ENCODE measurements around the gene PDE6C. TPM values are rescaled to one million over a fixed set of nuclear protein-coding genes. Genes with fewer than 3 reads are reported as not detected.

PDE6C gene
- total RNA-seq, 5 donors from 2014 or later (not counting 1 experiment from before 2014, with no cell fraction given) = not detected

DNA sequence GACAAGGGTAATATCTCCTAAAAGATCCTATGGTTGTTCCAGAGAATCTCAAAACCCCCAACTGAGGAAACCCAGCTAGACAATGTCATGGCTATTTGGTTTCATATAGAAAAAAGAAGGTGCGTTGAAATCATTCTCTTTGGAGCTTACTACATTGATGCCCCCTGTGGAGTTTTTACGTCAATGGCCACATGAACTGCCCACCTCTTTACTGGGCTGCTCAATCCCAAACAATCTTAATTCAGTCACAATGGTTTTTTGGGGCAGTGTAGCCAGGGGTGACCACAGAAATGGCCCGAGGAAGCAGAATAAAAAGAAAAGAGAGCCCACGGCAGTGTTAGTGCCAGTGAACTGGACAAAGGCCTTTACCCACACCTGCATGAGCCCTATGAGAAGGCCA, 19.1 kb upstream of the PDE6C start:
- peaks cover 6 to 24% of the 10 kb centered on the region in 2 donors for H3K27me3 Mint-ChIP-seq
- DNase-seq (no peak), ATAC-seq (replicated peaks in 1 of 4) (no peak)
- H3K4me3 Mint-ChIP-seq = no peak overlapping the region
- H3K4me1 Mint-ChIP-seq = no peaks in the 10 kb centered on the region
- no peaks in the 10 kb centered on the region for H3K9me3 Mint-ChIP-seq
- ChIA-PET POLR2A (no interaction called here), CTCF (no interaction called here)
- H3K4me3 ChIP-seq (ENCODE audit: control insufficient read depth in 1 of 2, extremely low read depth in 1 of 2, low read length in 1 of 2) = no peak overlapping the region
- no peak overlapping the region for H3K27ac Mint-ChIP-seq
- H3K9me3 ChIP-seq = no peaks in the 10 kb centered on the region
- no peaks in the 10 kb centered on the region for H3K36me3 ChIP-seq (ENCODE audit: control insufficient read depth in 2 of 2, extremely low read depth in 1 of 2, insufficient read depth in 1 of 2, low read length in 1 of 2)
- no peaks in the 10 kb centered on the region for H3K36me3 Mint-ChIP-seq
- peaks cover 0 to 14% of the 10 kb centered on the region in 2 experiments for H3K27me3 ChIP-seq (replicated peaks in 1 of 2; ENCODE audit: control insufficient read depth in 2 of 2, extremely low read depth in 1 of 2, insufficient read depth in 2 of 2, low read length in 1 of 2)
- no peaks in the 10 kb centered on the region for H3K4me1 ChIP-seq (ENCODE audit: control insufficient read depth in 1 of 2, extremely low read depth in 1 of 2, insufficient read depth in 2 of 2, low read length in 2 of 2)
- WGBS (ENCODE audit: insufficient coverage) = 67% methylated on average over 2 of the region's 4 CpGs
- no peak overlapping the region for H3K27ac ChIP-seq (ENCODE audit: low read length)

DNA sequence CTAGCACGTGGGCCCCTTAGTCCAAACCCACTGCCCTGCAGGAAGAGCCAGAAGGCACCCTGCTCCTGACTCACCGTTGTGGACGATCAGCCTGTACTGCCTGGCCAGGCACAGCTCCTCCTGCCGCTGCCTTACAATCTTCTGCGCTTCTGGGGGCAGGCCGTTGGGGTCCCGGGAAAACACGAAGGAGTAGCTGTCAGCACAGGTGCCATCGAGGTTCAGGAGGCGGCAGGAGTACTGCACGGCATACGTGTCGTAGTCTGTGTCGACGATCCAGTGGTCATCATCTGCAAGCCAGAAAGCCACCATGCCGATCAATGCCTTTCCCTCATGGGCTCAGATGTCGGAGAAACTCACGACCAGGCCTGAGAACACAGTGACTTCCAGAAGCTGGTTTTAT, 18.6 kb upstream of the PDE6C start:
- no peak for ATAC-seq (replicated peaks in 1 of 4)
- no peaks in the 10 kb centered on the region for H3K36me3 ChIP-seq (ENCODE audit: control insufficient read depth in 2 of 2, extremely low read depth in 1 of 2, insufficient read depth in 1 of 2, low read length in 1 of 2)
- DNase-seq = no peak
- Mint-ChIP-seq H3K36me3 (no peaks in the 10 kb centered on the region), H3K27ac (no peak overlapping the region), H3K9me3 (no peaks in the 10 kb centered on the region), H3K27me3 (peaks cover 3 to 21% of the 10 kb centered on the region in 2 donors), H3K4me1 (no peaks in the 10 kb centered on the region), H3K4me3 (no peak overlapping the region)
- 87% methylated on average over 17 of the region's 18 CpGs for WGBS (ENCODE audit: insufficient coverage)
- POLR2A ChIA-PET = no interaction called here
- H3K27me3 ChIP-seq (replicated peaks in 1 of 2; ENCODE audit: control insufficient read depth in 2 of 2, extremely low read depth in 1 of 2, insufficient read depth in 2 of 2, low read length in 1 of 2) = peaks cover 0 to 10% of the 10 kb centered on the region in 2 experiments
- no peaks in the 10 kb centered on the region for H3K4me1 ChIP-seq (ENCODE audit: control insufficient read depth in 1 of 2, extremely low read depth in 1 of 2, insufficient read depth in 2 of 2, low read length in 2 of 2)
- H3K27ac ChIP-seq (ENCODE audit: low read length) = no peak overlapping the region
- no peak overlapping the region for H3K4me3 ChIP-seq (ENCODE audit: control insufficient read depth in 1 of 2, extremely low read depth in 1 of 2, low read length in 1 of 2)
- H3K9me3 ChIP-seq = no peaks in the 10 kb centered on the region
- CTCF ChIA-PET = no interaction called here

GRCh38 chr10:93594518-93594917, 17.8 kb upstream of the PDE6C start:
- H3K27me3 Mint-ChIP-seq = peaks cover 4 to 18% of the 10 kb centered on the region in 2 donors
- no peaks in the 10 kb centered on the region for H3K4me1 Mint-ChIP-seq
- CTCF ChIA-PET = no interaction called here

DNA sequence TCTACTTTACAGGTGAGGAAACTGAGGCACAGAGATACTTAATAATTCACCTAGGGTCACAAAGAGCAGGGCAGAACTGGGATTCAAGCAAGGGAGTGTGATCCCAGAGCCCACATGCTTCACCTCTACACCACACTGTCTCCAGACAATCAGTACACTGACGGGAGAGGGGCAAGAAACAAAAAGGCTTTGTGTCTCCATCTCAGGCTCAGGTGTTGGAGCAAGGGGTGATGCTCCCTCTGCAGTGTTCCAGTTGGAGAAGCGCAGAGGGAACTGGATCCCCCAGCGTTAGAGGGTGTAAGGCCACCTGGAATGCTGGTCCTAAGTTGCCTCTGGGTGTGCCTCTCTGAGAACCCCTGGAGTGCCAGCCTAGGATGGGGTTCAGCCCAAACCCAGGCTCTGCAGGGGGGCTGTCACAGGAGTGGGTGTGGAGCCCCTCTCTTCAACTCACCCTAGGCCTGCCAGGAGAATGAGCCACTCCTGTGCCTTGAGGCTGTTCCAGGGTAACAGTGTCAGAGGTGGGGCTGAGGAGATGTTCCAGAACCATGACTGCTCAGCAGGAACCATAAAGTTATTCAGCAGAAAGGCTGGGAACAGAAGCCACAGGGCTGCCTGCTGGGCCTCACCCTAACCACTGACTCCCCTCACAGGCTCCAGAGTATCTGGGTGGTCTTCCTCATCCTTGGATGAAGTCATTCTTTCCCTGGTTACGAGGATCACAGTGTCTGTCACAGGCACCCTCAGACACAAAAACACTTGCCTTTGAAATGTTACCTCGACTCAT, 16.8 kb upstream of the PDE6C start:
- no peak overlapping the region for H3K4me3 ChIP-seq (ENCODE audit: control insufficient read depth in 1 of 2, extremely low read depth in 1 of 2, low read length in 1 of 2)
- ATAC-seq (replicated peaks in 1 of 4) (no peak), DNase-seq (no peak)
- H3K4me1 ChIP-seq (ENCODE audit: control insufficient read depth in 1 of 2, extremely low read depth in 1 of 2, insufficient read depth in 2 of 2, low read length in 2 of 2) = no peaks in the 10 kb centered on the region
- H3K4me1 Mint-ChIP-seq = no peaks in the 10 kb centered on the region
- no peak overlapping the region for H3K27ac ChIP-seq (ENCODE audit: low read length)
- H3K9me3 ChIP-seq = no peaks in the 10 kb centered on the region
- no peak overlapping the region for H3K27ac Mint-ChIP-seq
- ChIA-PET POLR2A (no interaction called here), CTCF (no interaction called here)
- no peaks in the 10 kb centered on the region for H3K36me3 Mint-ChIP-seq
- peaks cover 14 to 17% of the 10 kb centered on the region in 2 donors for H3K27me3 Mint-ChIP-seq
- H3K36me3 ChIP-seq (ENCODE audit: control insufficient read depth in 2 of 2, extremely low read depth in 1 of 2, insufficient read depth in 1 of 2, low read length in 1 of 2) = no peaks in the 10 kb centered on the region
- H3K4me3 Mint-ChIP-seq = no peak overlapping the region
- no peaks in the 10 kb centered on the region for H3K9me3 Mint-ChIP-seq
- peaks cover 0 to 17% of the 10 kb centered on the region in 2 experiments for H3K27me3 ChIP-seq (replicated peaks in 1 of 2; ENCODE audit: control insufficient read depth in 2 of 2, extremely low read depth in 1 of 2, insufficient read depth in 2 of 2, low read length in 1 of 2)
- WGBS (ENCODE audit: insufficient coverage) = 68% methylated on average over 2 of the region's 5 CpGs

More at GRCh38 chr10:93594518-93594917, 17.8 kb upstream of the PDE6C start:
- Mint-ChIP-seq H3K27ac (no peak overlapping the region), H3K36me3 (no peaks in the 10 kb centered on the region), H3K4me3 (no peak overlapping the region), H3K9me3 (no peaks in the 10 kb centered on the region)
- Histone ChIP-seq H3K27me3 (replicated peaks in 1 of 2; ENCODE audit: control insufficient read depth in 2 of 2, extremely low read depth in 1 of 2, insufficient read depth in 2 of 2, low read length in 1 of 2) (peaks cover 0 to 9% of the 10 kb centered on the region in 2 experiments), H3K9me3 (no peaks in the 10 kb centered on the region), H3K4me3 (ENCODE audit: control insufficient read depth in 1 of 2, extremely low read depth in 1 of 2, low read length in 1 of 2) (no peak overlapping the region), H3K27ac (ENCODE audit: low read length) (no peak overlapping the region), H3K4me1 (ENCODE audit: control insufficient read depth in 1 of 2, extremely low read depth in 1 of 2, insufficient read depth in 2 of 2, low read length in 2 of 2) (no peaks in the 10 kb centered on the region), H3K36me3 (ENCODE audit: control insufficient read depth in 2 of 2, extremely low read depth in 1 of 2, insufficient read depth in 1 of 2, low read length in 1 of 2) (no peaks in the 10 kb centered on the region)
- POLR2A ChIA-PET = no interaction called here
- ATAC-seq (replicated peaks in 1 of 4) = no peak
- WGBS (ENCODE audit: insufficient coverage) = 77% methylated on average over 6 of the region's 7 CpGs
- no peak for DNase-seq

DNA sequence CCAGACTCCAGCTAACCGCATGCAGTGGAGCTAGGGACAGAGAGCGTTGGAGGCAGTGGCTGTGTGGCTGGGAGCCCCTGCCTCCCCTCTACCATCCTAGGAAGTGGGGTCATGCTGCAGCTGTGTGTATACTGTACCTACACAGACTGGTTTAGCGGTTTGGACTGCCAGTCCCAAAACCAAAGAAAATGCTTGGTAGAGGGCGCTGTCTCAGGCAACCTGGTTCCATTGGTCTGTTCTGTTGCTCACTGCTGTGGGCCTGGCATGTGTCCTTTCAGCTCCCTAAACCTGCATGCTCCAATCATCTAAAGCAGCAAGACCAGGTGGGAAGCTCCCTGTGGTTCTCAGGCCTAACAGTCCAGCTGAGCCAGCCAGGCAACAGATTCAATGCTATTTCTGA, 15.8 kb upstream of the PDE6C start:
- CTCF ChIA-PET = no interaction called here
- no peaks in the 10 kb centered on the region for H3K36me3 ChIP-seq (ENCODE audit: control insufficient read depth in 2 of 2, extremely low read depth in 1 of 2, insufficient read depth in 1 of 2, low read length in 1 of 2)

GRCh38 chr10:93597075-93597599, 15.2 kb upstream of the PDE6C start:
- H3K4me3 Mint-ChIP-seq = no peak overlapping the region
- H3K36me3 Mint-ChIP-seq = no peaks in the 10 kb centered on the region
- Histone ChIP-seq H3K27ac (ENCODE audit: low read length) (no peak overlapping the region), H3K36me3 (ENCODE audit: control insufficient read depth in 2 of 2, extremely low read depth in 1 of 2, insufficient read depth in 1 of 2, low read length in 1 of 2) (no peaks in the 10 kb centered on the region), H3K4me1 (ENCODE audit: control insufficient read depth in 1 of 2, extremely low read depth in 1 of 2, insufficient read depth in 2 of 2, low read length in 2 of 2) (no peaks in the 10 kb centered on the region), H3K4me3 (ENCODE audit: control insufficient read depth in 1 of 2, extremely low read depth in 1 of 2, low read length in 1 of 2) (no peak overlapping the region), H3K27me3 (replicated peaks in 1 of 2; ENCODE audit: control insufficient read depth in 2 of 2, extremely low read depth in 1 of 2, insufficient read depth in 2 of 2, low read length in 1 of 2) (peaks cover 1 to 18% of the 10 kb centered on the region in 2 experiments), H3K9me3 (no peaks in the 10 kb centered on the region)
- DNase-seq (no peak), ATAC-seq (replicated peaks in 1 of 4) (no peak)
- POLR2A ChIA-PET = no interaction called here
- CTCF ChIA-PET = no interaction called here
- no peaks in the 10 kb centered on the region for H3K9me3 Mint-ChIP-seq
- no peak overlapping the region for H3K27ac Mint-ChIP-seq
- no peaks in the 10 kb centered on the region for H3K4me1 Mint-ChIP-seq
- 80% methylated on average over 1 of the region's 1 CpG for WGBS (ENCODE audit: insufficient coverage)
- H3K27me3 Mint-ChIP-seq = peaks cover 19 to 22% of the 10 kb centered on the region in 2 donors

More for the DNA sequence above, 15.8 kb upstream of the PDE6C start:
- H3K27me3 Mint-ChIP-seq = peaks cover 14 to 16% of the 10 kb centered on the region in 2 donors
- DNase-seq = no peak
- H3K4me1 ChIP-seq (ENCODE audit: control insufficient read depth in 1 of 2, extremely low read depth in 1 of 2, insufficient read depth in 2 of 2, low read length in 2 of 2) = no peaks in the 10 kb centered on the region
- ATAC-seq (replicated peaks in 1 of 4) = no peak
- H3K4me3 ChIP-seq (ENCODE audit: control insufficient read depth in 1 of 2, extremely low read depth in 1 of 2, low read length in 1 of 2) = no peak overlapping the region
- H3K27me3 ChIP-seq (replicated peaks in 1 of 2; ENCODE audit: control insufficient read depth in 2 of 2, extremely low read depth in 1 of 2, insufficient read depth in 2 of 2, low read length in 1 of 2) = peaks cover 0 to 18% of the 10 kb centered on the region in 2 experiments
- H3K9me3 Mint-ChIP-seq = no peaks in the 10 kb centered on the region
- H3K27ac Mint-ChIP-seq = no peak overlapping the region
- H3K9me3 ChIP-seq = no peaks in the 10 kb centered on the region
- H3K36me3 Mint-ChIP-seq = no peaks in the 10 kb centered on the region
- H3K4me3 Mint-ChIP-seq = no peak overlapping the region
- WGBS (ENCODE audit: insufficient coverage) = 96% methylated on average over 2 of the region's 4 CpGs
- POLR2A ChIA-PET = no interaction called here
- no peak overlapping the region for H3K27ac ChIP-seq (ENCODE audit: low read length)
- no peaks in the 10 kb centered on the region for H3K4me1 Mint-ChIP-seq
